ENCODE results near the gene NAPG. TPM values are rescaled to one million over a fixed set of nuclear protein-coding genes. Genes with fewer than 3 reads are reported as not detected.
A peak's percentile ranks its signal among the peaks of the same experiment; 100 is the strongest.
"Not testable (repeated sequence)": the region's sequence is repeated elsewhere in the genome, so short reads cannot be mapped to it uniquely, and the experiment has no call there.

NAPG gene
- total RNA-seq, 6 donors from 2014 or later = 16.8 to 72.0 (median 34.0) TPM

DNA sequence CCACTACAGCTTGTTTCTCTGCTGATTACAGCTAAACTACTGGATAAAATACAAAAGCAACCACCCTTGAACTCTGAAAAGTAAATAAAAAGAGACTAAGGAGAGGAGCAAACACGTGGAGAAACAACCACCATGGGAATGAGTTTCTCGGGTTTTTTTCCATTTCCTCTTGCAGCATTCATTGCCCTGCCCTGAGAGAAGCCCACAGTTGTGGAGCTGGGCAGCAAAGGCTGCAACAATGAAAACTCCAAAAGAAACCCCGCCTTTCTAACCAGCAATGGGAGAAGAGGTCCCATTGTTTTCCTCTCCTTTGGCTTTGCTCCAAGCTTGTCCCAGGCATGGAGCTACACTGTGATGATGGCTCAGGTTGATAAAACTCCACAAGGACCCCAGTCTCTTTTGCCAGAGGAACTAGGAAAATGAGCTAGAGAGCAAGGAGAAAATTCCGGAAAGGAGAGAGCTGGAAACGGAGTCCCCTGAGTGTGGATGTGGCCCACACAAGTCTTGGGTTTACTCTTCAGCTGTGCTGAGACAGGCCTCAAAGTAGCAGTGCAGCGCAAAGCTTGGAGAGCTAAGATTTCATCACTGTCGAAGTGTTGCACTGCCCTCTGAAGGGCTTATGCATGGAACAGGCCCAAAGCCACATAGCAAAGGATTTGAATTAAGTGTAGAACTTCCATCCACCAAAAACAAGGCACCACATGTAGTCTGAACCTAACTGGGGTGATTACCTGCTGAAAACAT lies 20.9 kb downstream of the NAPG start:
- Histone ChIP-seq H3K4me3 (no peak overlapping the region), H3K36me3 (peaks cover 10 to 95% (median 62%) of the 10 kb centered on the region in 4 donors), H3K27ac (peak overlapping the region in 1 of 4 donors; percentile 19), H3K9me3 (no peaks in the 10 kb centered on the region), H3K27me3 (no peaks in the 10 kb centered on the region), H3K4me1 (peaks cover 0 to 12% (median 8%) of the 10 kb centered on the region in 4 donors)
- TF ChIP-seq POLR2A (IDR thresholded peaks at IDR 0.05) = no peak
- TF ChIP-seq, protein P1, sequence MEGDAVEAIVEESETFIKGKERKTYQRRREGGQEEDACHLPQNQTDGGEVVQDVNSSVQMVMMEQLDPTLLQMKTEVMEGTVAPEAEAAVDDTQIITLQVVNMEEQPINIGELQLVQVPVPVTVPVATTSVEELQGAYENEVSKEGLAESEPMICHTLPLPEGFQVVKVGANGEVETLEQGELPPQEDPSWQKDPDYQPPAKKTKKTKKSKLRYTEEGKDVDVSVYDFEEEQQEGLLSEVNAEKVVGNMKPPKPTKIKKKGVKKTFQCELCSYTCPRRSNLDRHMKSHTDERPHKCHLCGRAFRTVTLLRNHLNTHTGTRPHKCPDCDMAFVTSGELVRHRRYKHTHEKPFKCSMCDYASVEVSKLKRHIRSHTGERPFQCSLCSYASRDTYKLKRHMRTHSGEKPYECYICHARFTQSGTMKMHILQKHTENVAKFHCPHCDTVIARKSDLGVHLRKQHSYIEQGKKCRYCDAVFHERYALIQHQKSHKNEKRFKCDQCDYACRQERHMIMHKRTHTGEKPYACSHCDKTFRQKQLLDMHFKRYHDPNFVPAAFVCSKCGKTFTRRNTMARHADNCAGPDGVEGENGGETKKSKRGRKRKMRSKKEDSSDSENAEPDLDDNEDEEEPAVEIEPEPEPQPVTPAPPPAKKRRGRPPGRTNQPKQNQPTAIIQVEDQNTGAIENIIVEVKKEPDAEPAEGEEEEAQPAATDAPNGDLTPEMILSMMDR (IDR thresholded peaks at IDR 0.05) = no peak
- TF ChIP-seq POLR2AphosphoS5 (IDR thresholded peaks at IDR 0.05) = no peak
- TF ChIP-seq EP300 (IDR thresholded peaks at IDR 0.05) = no peak
- ATAC-seq (ENCODE audit: low FRiP score in 2 of 2) = peak in 1 of 2 donors; percentile 72
- 61 to 76% methylated on average over 7 of the region's 7 CpGs for WGBS, 2 donors
- DNase-seq = peak in 1 of 2 donors; percentile 65

DNA sequence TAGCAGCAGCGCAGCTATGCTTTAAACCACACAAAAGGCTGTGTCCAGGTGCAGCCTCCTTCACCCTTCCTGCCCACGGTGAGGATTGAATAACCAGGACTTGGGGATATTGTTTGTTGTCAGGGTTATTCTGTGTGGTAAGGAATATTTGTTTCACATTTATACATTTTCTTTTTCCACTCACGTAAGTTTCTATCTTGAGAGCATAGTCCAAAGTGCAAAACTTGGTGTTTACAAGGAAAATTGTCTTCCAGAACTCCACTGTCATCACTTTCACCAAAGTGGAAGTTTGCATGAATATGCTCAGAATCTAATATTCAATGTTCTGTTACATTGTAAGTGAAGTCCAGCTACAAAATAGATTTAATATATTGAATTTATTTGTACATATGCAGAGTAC lies 26.4 kb downstream of the NAPG start:
- no peak for DNase-seq
- no peak for ATAC-seq (ENCODE audit: low FRiP score in 2 of 2)
- H3K4me3 ChIP-seq = no peak overlapping the region
- no peaks in the 10 kb centered on the region for H3K27me3 ChIP-seq
- TF ChIP-seq, protein P1 (IDR thresholded peaks at IDR 0.05) = no peak
- no peak for TF ChIP-seq EP300 (IDR thresholded peaks at IDR 0.05)
- TF ChIP-seq POLR2AphosphoS5 (IDR thresholded peaks at IDR 0.05) = no peak
- no peak for TF ChIP-seq POLR2A (IDR thresholded peaks at IDR 0.05)
- peaks cover 18 to 92% (median 68%) of the 10 kb centered on the region in 4 donors for H3K36me3 ChIP-seq
- no peaks in the 10 kb centered on the region for H3K4me1 ChIP-seq
- H3K9me3 ChIP-seq = no peaks in the 10 kb centered on the region
- H3K27ac ChIP-seq = no peak overlapping the region
- WGBS, 2 donors = 95% methylated on average over 3 of the region's 3 CpGs

GRCh38 chr18:10556251-10556650 lies 30.4 kb downstream of the NAPG start:
- WGBS, 2 donors = 97 to 98% methylated on average over 10 of the region's 10 CpGs
- Histone ChIP-seq H3K36me3 (peaks cover 11 to 52% (median 37%) of the 10 kb centered on the region in 4 donors), H3K27ac (peak overlapping the region in 2 of 4 donors; percentile 55 to 62), H3K4me1 (peaks cover 4 to 11% (median 10%) of the 10 kb centered on the region in 4 donors)
- H3K9me3 ChIP-seq; H3K27me3 ChIP-seq; H3K4me3 ChIP-seq; DNase-seq; ATAC-seq (ENCODE audit: low FRiP score in 2 of 2): not testable (repeated sequence)

DNA sequence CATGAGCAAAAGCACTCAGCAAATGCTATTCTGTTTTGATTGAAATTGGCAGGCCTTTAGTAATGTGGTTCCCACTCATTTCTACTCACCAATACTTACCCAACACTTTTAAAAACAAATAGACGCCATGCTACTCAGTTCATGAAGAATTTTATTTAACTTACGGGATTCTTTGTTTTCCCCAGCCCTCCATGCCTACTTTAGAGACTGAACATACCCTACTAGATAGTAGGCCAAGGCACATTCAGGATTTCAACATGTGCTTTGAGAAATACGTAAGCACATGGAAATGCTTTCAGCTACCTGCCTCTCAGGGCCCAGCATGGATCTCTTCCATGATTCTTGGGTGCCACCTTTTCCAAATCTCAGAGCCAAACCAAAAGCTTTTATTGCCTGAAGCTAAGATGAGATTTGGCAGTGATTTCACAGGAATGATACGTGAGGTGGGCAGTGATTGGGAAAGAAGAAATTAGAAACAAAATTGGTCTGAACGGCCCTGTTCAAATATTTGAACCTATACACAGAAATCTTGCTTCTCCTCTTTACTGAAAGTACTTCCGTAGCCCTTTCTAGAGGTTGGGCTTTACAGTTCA lies 31.4 kb downstream of the NAPG start:
- TF ChIP-seq POLR2A (IDR thresholded peaks at IDR 0.05) (no peak), EP300 (IDR thresholded peaks at IDR 0.05) (peak in 1 of 4 donors; percentile 59)
- Histone ChIP-seq H3K4me1 (peaks cover 4 to 11% (median 10%) of the 10 kb centered on the region in 4 donors), H3K9me3 (no peaks in the 10 kb centered on the region), H3K27me3 (no peaks in the 10 kb centered on the region), H3K27ac (peak overlapping the region in 3 of 4 donors; percentile 29 to 65 (median 62)), H3K36me3 (peaks cover 8 to 42% (median 30%) of the 10 kb centered on the region in 4 donors), H3K4me3 (no peak overlapping the region)
- ATAC-seq (ENCODE audit: low FRiP score in 2 of 2) (peak in 1 of 2 donors; percentile 41), DNase-seq (no peak)
- 71 to 79% methylated on average over 6 of the region's 6 CpGs for WGBS, 2 donors

- H3K27me3 ChIP-seq = no peaks in the 10 kb centered on the region
- no peak for TF ChIP-seq POLR2AphosphoS5 (IDR thresholded peaks at IDR 0.05)
- TF ChIP-seq EP300 (IDR thresholded peaks at IDR 0.05) = no peak
- no peak for TF ChIP-seq POLR2A (IDR thresholded peaks at IDR 0.05)
- TF ChIP-seq, protein P1 (IDR thresholded peaks at IDR 0.05) = no peak
- peaks cover 4 to 11% (median 10%) of the 10 kb centered on the region in 4 donors for H3K4me1 ChIP-seq
- H3K27ac ChIP-seq = peak overlapping the region in 2 of 4 donors; percentile 13 to 65
- WGBS, 2 donors = 89 to 98% methylated on average over 3 to 6 of the region's 6 CpGs
- ATAC-seq (ENCODE audit: low FRiP score in 2 of 2) (no peak), DNase-seq (no peak)
- no peak overlapping the region for H3K4me3 ChIP-seq
- H3K9me3 ChIP-seq = no peaks in the 10 kb centered on the region
- H3K36me3 ChIP-seq = peaks cover 5 to 30% (median 21%) of the 10 kb centered on the region in 4 donors
Observed at GRCh38 chr18:10558243-10558966, 32.6 kb downstream of the NAPG start.
